Measurements from ENCODE around the gene PRKAR1B. TPM values are rescaled to one million over a fixed set of nuclear protein-coding genes. Genes with fewer than 3 reads are reported as not detected.

The PRKAR1B gene
- total RNA-seq, 2 donors from 2014 or later = 2.0 to 3.4 TPM

DNA sequence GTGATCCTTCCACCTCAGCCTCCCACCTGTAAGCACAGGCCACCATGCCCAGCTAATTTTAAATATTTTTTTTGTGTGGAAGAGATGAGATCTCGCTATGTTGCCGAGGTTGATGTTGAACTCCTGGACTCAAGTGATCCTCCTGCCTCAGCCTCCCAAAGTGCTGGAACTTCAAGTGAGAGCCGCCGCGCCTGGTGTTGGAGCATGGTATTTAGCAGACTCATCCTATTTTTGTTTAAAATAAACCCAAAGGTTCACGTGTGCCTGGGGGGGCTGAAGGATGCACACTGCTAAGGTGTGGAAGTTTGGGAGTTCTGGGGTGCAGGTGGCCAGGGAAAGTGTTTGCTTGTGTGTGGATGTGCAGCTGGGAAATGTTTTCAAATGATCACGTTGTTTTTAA is 225.6 kb downstream of the PRKAR1B start:
- Histone ChIP-seq H3K4me3 (no peak overlapping the region), H3K27me3 (no peaks in the 10 kb centered on the region), H3K36me3 (replicated peaks in 1 of 2; ENCODE audit: insufficient read depth in 1 of 2, low read depth in 2 of 2) (peaks cover 6% of the 10 kb centered on the region in 2 donors), H3K9me3 (no peaks in the 10 kb centered on the region), H3K4me1 (peaks cover 81% of the 10 kb centered on the region), H3K27ac (peak overlapping the region in 2 of 4 donors; percentile 13 to 99)
- ATAC-seq (no peak), DNase-seq (no peak)
- TF ChIP-seq, protein P1, sequence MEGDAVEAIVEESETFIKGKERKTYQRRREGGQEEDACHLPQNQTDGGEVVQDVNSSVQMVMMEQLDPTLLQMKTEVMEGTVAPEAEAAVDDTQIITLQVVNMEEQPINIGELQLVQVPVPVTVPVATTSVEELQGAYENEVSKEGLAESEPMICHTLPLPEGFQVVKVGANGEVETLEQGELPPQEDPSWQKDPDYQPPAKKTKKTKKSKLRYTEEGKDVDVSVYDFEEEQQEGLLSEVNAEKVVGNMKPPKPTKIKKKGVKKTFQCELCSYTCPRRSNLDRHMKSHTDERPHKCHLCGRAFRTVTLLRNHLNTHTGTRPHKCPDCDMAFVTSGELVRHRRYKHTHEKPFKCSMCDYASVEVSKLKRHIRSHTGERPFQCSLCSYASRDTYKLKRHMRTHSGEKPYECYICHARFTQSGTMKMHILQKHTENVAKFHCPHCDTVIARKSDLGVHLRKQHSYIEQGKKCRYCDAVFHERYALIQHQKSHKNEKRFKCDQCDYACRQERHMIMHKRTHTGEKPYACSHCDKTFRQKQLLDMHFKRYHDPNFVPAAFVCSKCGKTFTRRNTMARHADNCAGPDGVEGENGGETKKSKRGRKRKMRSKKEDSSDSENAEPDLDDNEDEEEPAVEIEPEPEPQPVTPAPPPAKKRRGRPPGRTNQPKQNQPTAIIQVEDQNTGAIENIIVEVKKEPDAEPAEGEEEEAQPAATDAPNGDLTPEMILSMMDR (IDR thresholded peaks at IDR 0.05) = no peak
- TF ChIP-seq POLR2A (IDR thresholded peaks at IDR 0.05) = no peak
- intact Hi-C loops (cut with DNase I) = no loop called here
- 90 to 92% methylated on average over 7 of the region's 7 CpGs for WGBS, 2 donors

DNA sequence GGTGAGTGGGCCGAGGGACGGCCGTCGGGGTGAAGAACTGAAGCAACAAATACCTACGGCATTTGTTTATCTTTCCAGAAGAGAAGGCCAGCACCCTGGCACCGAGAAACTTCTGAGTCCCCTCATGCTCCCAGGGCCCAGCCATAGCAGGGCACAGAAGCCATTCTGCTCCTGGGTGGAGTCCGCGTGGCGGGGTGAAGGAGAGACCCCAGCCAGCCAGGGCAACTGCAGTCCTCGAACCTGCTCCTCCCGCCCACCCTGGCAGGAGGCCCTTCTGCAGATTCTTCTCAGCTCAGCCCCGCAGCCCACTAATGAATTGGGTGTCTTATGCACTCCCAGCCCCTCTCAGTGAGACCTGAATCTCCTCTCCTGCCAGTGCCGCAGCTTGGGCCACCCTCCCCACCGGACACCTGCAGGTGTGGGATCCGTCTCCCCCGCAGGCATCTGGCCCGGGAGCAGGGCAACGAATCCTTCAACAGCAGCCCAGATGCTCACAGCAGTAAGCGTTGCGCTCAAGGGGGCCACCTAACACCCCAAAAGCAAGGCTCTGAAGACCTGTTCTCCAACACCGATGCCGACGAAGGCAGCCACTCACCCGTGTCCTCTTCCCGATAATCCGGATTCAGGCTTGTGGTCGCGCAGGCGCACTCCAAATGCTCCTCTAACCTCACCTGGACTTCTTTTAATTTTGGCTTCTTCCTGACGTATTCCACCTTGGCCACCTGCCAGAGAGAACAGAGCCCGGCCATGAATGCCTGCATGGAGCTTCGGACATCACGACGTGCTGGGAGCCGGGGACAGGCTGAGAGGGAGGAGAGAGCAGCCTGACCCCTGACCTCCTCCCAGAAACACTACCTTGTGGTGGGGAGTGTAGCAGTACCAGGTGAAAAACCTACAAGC is 226.3 kb downstream of the PRKAR1B start:
- no peak for TF ChIP-seq POLR2A (IDR thresholded peaks at IDR 0.05)
- TF ChIP-seq, protein P1 (IDR thresholded peaks at IDR 0.05) = no peak
- H3K4me1 ChIP-seq = peaks cover 78% of the 10 kb centered on the region
- DNase-seq = peak in 2 of 4 donors; percentile 20 to 32
- H3K4me3 ChIP-seq = no peak overlapping the region
- no peaks in the 10 kb centered on the region for H3K9me3 ChIP-seq
- ATAC-seq = no peak
- H3K36me3 ChIP-seq (replicated peaks in 1 of 2; ENCODE audit: insufficient read depth in 1 of 2, low read depth in 2 of 2) = peaks cover 6% of the 10 kb centered on the region in 2 donors
- WGBS, 2 donors = 82 to 85% methylated on average over 29 to 31 of the region's 35 CpGs
- no peaks in the 10 kb centered on the region for H3K27me3 ChIP-seq
- peak overlapping the region in 2 of 4 donors; percentile 13 to 27 for H3K27ac ChIP-seq
- intact Hi-C loops (cut with DNase I) = no loop called here

DNA sequence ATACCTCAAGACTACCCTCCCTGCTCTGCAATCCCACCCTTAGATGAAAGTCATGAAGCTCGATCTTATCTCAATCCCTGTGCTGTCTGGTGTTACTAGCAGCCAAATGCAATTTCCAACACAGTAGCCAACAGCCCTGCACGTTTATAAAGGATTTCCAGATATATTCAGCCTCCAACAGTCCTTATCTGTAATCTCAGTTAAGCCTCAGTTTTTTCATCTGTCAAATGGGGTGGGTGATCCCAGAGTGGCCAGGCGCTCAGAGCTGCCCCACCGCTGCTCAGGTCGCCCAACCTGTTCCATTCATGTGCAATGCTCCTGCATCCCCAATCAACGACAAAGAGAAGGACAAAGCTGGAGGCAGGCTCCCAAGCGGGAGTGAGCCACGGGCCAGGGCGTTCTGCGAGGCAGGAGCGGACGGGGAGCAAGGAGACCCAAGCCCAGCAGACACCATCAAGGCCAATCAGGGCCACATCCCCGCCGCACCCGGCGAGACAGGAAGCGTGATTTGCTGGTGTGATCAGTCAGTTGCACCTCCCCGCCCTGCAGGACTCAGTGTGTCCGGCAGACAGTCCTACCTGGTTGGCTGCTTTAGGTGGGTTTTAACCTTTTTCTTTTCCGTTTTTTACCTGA is 227.1 kb downstream of the PRKAR1B start:
- Histone ChIP-seq H3K27me3 (no peaks in the 10 kb centered on the region), H3K9me3 (no peaks in the 10 kb centered on the region), H3K36me3 (replicated peaks in 1 of 2; ENCODE audit: insufficient read depth in 1 of 2, low read depth in 2 of 2) (peaks cover 6% of the 10 kb centered on the region in 2 donors), H3K4me3 (no peak overlapping the region), H3K27ac (peak overlapping the region in 2 of 4 donors; percentile 8 to 27), H3K4me1 (peaks cover 70% of the 10 kb centered on the region)
- no peak for ATAC-seq
- 93 to 95% methylated on average over 18 to 19 of the region's 20 CpGs for WGBS, 2 donors
- intact Hi-C loops (cut with DNase I) = loop anchor here (10.0 kb wide), 1 partner anchor 165 kb away; no protein-coding TSS in a partner anchor
- TF ChIP-seq, protein P1 (IDR thresholded peaks at IDR 0.05) = no peak
- TF ChIP-seq POLR2A (IDR thresholded peaks at IDR 0.05) = no peak
- peak in 2 of 4 donors; percentile 9 to 21 for DNase-seq

Other genes starting within 250 kb of the PRKAR1B start
- gene PDGFA, start 207.4 kb downstream of the PRKAR1B start, total RNA-seq = 10 to 100 TPM; 58.6 to 59.3 TPM
- gene DNAAF5, start 582 bp downstream of the PRKAR1B start, total RNA-seq = 10 to 100 TPM; 17.9 to 46.5 TPM
- gene SUN1, start 105.2 kb upstream of the PRKAR1B start, total RNA-seq = 100 to 1,000 TPM in 1 of 2 donors, 10 to 100 TPM in 1; 75.8 to 122 TPM
- 10 to 100 TPM; 34.8 to 42.2 TPM for gene GET4, start 149.3 kb upstream of the PRKAR1B start, total RNA-seq
- 10 to 100 TPM; 19.7 to 19.8 TPM for gene ADAP1, start 227.4 kb upstream of the PRKAR1B start, total RNA-seq
- gene COX19, start 248.3 kb upstream of the PRKAR1B start, total RNA-seq = 10 to 100 TPM in 1 of 2 donors, 1 to 10 TPM in 1; 9.6 to 25.1 TPM